ENCODE results near the gene FAM3C. TPM values are rescaled to one million over a fixed set of nuclear protein-coding genes. Genes with fewer than 3 reads are reported as not detected.
"Not testable (repeated sequence)": the region's sequence is repeated elsewhere in the genome, so short reads cannot be mapped to it uniquely, and the experiment has no call there.

FAM3C gene
- total RNA-seq, 1 donor from 2014 or later: 51.4 TPM

DNA sequence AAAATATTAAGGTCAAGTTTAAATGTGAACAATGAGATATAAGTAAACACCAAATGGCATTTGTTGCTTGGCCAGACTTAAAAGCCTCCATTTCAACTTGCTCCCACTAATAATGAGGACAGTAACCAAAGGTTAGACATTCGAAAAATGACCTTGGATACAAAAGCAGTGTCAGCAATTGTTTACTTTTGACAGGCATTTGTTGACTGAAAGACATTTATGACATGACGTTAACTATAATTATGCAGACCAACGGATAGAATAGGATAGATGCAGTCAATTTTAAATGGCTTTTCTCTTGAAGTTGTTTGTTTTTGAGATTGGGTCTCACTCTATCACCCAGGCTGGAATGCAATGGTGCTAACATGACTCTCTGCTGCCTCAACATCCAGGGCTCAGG lies 73.6 kb downstream of the FAM3C start:
- DNase-seq (no peak), ATAC-seq (no peak)
- TF ChIP-seq, protein P1, sequence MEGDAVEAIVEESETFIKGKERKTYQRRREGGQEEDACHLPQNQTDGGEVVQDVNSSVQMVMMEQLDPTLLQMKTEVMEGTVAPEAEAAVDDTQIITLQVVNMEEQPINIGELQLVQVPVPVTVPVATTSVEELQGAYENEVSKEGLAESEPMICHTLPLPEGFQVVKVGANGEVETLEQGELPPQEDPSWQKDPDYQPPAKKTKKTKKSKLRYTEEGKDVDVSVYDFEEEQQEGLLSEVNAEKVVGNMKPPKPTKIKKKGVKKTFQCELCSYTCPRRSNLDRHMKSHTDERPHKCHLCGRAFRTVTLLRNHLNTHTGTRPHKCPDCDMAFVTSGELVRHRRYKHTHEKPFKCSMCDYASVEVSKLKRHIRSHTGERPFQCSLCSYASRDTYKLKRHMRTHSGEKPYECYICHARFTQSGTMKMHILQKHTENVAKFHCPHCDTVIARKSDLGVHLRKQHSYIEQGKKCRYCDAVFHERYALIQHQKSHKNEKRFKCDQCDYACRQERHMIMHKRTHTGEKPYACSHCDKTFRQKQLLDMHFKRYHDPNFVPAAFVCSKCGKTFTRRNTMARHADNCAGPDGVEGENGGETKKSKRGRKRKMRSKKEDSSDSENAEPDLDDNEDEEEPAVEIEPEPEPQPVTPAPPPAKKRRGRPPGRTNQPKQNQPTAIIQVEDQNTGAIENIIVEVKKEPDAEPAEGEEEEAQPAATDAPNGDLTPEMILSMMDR (IDR thresholded peaks at IDR 0.05): no peak
- H3K36me3 ChIP-seq: no peaks in the 10 kb centered on the region
- no peak overlapping the region for H3K4me3 ChIP-seq
- no peak overlapping the region for H3K27ac ChIP-seq
- intact Hi-C loops (cut with DNase I): no loop called here
- H3K4me1 ChIP-seq: no peaks in the 10 kb centered on the region
- no peaks in the 10 kb centered on the region for H3K9me3 ChIP-seq
- peaks cover 13% of the 10 kb centered on the region for H3K27me3 ChIP-seq

DNA sequence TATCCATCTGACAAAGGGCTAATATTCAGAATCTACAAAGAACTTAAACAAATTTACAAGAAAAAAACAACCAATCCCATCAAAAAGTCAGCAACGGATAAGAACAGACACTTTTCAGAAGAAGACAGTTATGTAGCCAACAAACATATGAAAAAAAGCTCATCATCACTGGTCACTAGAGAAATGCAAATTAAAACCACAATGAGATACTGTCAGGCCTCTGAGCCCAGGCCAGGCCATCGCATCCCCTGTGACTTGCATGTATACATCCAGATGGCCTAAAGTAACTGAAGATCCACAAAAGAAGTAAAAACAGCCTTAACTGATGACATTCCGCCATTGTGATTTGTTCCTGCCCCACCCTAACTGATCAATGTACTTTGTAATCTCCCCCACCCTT lies 80.9 kb downstream of the FAM3C start:
- intact Hi-C loops (cut with DNase I); H3K9me3 ChIP-seq; H3K4me1 ChIP-seq; H3K27me3 ChIP-seq; H3K4me3 ChIP-seq; DNase-seq; H3K36me3 ChIP-seq; H3K27ac ChIP-seq; ATAC-seq: not testable (repeated sequence)

GRCh38 chr7:121313793-121314676 lies 82.1 kb downstream of the FAM3C start:
- H3K36me3 ChIP-seq: no peaks in the 10 kb centered on the region
- H3K4me3 ChIP-seq: no peak overlapping the region
- intact Hi-C loops (cut with DNase I): no loop called here
- no peak overlapping the region for H3K27ac ChIP-seq
- no peaks in the 10 kb centered on the region for H3K4me1 ChIP-seq
- TF ChIP-seq, protein P1 (IDR thresholded peaks at IDR 0.05): no peak
- no peaks in the 10 kb centered on the region for H3K9me3 ChIP-seq
- DNase-seq: no peak
- H3K27me3 ChIP-seq: no peaks in the 10 kb centered on the region
- no peak for ATAC-seq

DNA sequence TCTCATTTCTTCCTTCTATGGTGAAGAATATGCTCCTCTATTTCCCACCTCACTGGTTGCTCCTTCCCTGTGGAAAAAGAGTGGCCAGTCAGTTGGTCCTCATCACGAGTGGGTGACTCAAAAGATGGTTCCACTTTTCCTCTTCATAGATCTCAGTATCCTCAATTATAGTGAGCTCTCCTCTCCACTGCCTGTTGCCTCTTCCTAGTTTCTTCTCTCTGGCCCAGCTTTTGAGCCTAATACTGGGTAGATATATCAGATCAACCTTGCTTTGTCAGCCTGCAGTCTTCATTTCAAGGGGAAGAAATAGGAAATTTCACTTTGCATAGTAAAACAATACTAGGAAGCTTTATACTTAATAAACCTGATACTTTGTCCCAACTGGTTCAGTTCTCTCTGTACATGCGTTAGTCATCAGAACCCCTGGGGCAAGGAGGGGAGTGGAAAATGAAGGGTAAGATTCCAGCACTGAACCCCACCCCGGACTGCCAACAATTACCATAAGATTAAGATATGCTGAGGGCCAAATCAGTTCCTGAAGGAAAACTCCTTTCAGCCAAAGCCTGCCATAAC lies 82.8 kb downstream of the FAM3C start:
- intact Hi-C loops (cut with DNase I): no loop called here
- Histone ChIP-seq H3K4me1 (no peaks in the 10 kb centered on the region), H3K27ac (no peak overlapping the region), H3K36me3 (no peaks in the 10 kb centered on the region), H3K4me3 (no peak overlapping the region), H3K27me3 (no peaks in the 10 kb centered on the region), H3K9me3 (no peaks in the 10 kb centered on the region)
- ATAC-seq (no peak), DNase-seq (no peak)
- TF ChIP-seq, protein P1 (IDR thresholded peaks at IDR 0.05): no peak

DNA sequence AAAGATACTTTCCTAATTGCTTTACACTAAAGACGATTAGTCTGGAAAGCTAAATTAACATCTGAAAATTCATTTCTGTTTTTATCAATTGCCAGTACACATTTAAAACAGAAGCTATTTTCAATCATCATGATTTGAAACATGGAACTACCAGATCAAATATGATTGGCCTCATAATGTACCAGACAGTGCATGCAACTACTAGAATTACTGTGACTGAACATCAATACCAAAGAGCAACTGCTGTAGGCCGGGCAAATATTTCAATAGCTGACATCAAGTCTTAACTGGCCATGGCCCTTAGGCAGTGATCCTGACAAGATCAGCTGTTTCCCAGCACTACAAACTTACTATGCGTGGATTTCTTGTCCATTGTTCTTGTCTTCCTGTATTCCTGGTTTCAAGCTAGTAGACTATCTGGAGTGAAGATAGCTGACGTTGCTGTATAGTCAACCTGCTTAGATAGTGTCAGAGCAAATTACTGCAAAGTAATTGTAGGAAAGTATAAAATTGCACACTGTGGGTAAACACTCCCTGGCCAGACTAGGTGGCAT lies 89.0 kb downstream of the FAM3C start:
- no peak for DNase-seq
- Histone ChIP-seq H3K9me3 (no peaks in the 10 kb centered on the region), H3K27me3 (no peaks in the 10 kb centered on the region), H3K27ac (no peak overlapping the region), H3K4me3 (no peak overlapping the region), H3K4me1 (no peaks in the 10 kb centered on the region), H3K36me3 (no peaks in the 10 kb centered on the region)
- intact Hi-C loops (cut with DNase I): no loop called here
- no peak for ATAC-seq
- TF ChIP-seq, protein P1 (IDR thresholded peaks at IDR 0.05): no peak

DNA sequence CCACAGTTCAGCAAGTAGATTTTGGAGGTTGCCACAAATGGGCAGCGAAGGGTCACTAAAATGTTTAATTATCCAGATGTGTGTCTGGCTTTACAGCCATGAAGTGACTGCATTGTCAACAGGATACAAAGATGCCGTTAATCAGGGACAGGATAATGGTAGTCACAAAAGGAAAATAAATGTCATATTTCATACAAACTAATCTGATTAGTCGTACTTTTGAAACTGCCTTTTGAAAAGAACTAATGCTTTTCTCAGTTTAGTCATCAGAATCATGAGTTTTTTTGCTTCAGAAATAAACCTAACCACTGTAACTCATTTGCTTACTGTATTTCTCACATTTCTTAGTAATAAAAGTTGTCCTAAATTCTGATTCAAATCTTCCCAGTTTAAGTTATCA lies 89.5 kb downstream of the FAM3C start:
- DNase-seq (no peak), ATAC-seq (no peak)
- Histone ChIP-seq H3K36me3 (no peaks in the 10 kb centered on the region), H3K9me3 (no peaks in the 10 kb centered on the region), H3K4me1 (no peaks in the 10 kb centered on the region), H3K27ac (no peak overlapping the region), H3K4me3 (no peak overlapping the region), H3K27me3 (no peaks in the 10 kb centered on the region)
- intact Hi-C loops (cut with DNase I): no loop called here
- TF ChIP-seq, protein P1 (IDR thresholded peaks at IDR 0.05): no peak

Data from upper lobe of right lung (tissue), 1 donor.